Suprapubic skin (tissue), 4 donors: Measurements from ENCODE around the gene NPLOC4. TPM values are rescaled to one million over a fixed set of nuclear protein-coding genes. Genes with fewer than 3 reads are reported as not detected.
A peak's percentile ranks its signal among the peaks of the same experiment; 100 is the strongest.

Source experiments
- DNase-seq, 2 donors: peaks; one replicate each; pipeline ENCODE4 v3.0.0-alpha.2; 2019; ENCODE audit warnings: low spot score in 2 of 2
- H3K27ac ChIP-seq: fragments of 200-600 bp; sonication (generic); one replicate; pipeline ENCODE4 v1.5.1; 2019
- H3K27me3 ChIP-seq: fragments of 200-600 bp; sonication (generic); one replicate; pipeline ENCODE4 v1.5.1; 2019
- H3K36me3 ChIP-seq: fragments of 200-600 bp; sonication (generic); one replicate; pipeline ENCODE4 v1.5.1; 2019
- H3K4me1 ChIP-seq: fragments of 200-600 bp; sonication (generic); one replicate; pipeline ENCODE4 v1.5.1; 2019
- H3K4me3 ChIP-seq: fragments of 200-600 bp; sonication (generic); one replicate; pipeline ENCODE4 v1.5.1; 2019; ENCODE audit warnings: mild to moderate bottlenecking
- H3K9me3 ChIP-seq: fragments of 200-600 bp; sonication (generic); one replicate; pipeline ENCODE4 v1.5.1; 2019
- CTCF ChIP-seq, 2 donors: fragments of 200-600 bp in 1 of 2; fragments of 450-650 bp in 1 of 2; sonication (generic) in 1 of 2; IDR thresholded peaks; one replicate each; pipeline ENCODE4 v1.5.1; 2016 to 2019; ENCODE audit warnings: antibody characterized with exemption in 2 of 2, mild to moderate bottlenecking in 1 of 2, moderate library complexity in 1 of 2
- EP300 ChIP-seq: sonication (generic); formaldehyde crosslinking; IDR thresholded peaks from one replicate; pipeline ENCODE4 v1.6.1; 2017; ENCODE audit warnings: antibody characterized with exemption
- POLR2A ChIP-seq, 2 donors: fragments of 450-650 bp; IDR thresholded peaks; one replicate each; pipeline ENCODE4 v1.6.1; 2017; ENCODE audit warnings: antibody characterized with exemption in 2 of 2, mild to moderate bottlenecking in 2 of 2, moderate library complexity in 2 of 2
- POLR2AphosphoS5 ChIP-seq, 3 donors: sonication (generic); formaldehyde crosslinking; IDR thresholded peaks; one replicate each; pipeline ENCODE4 v1.6.1; 2017; ENCODE audit warnings: antibody characterized with exemption in 3 of 3
- WGBS: methylation state at CpG from one replicate; pipeline ENCODE4 v1.1.5; 2018; 5-methylcytosine and 5-hydroxymethylcytosine counted together
- total RNA-seq, 4 donors: library from RNA; depleted of rRNA; stranded (reverse); fragments of >200 nt; gene quantifications; one replicate each; pipeline ENCODE4 v1.1.0, GENCODE V29; 2016

NPLOC4 gene
- total RNA-seq, 4 donors from 2014 or later = 77.1 to 115 (median 91.7) TPM

- Histone ChIP-seq H3K27ac (no peak overlapping the region), H3K27me3 (peaks cover 44% of the 10 kb centered on the region), H3K4me3 (peak overlapping the region; percentile 19), H3K4me1 (peaks cover 3% of the 10 kb centered on the region), H3K9me3 (no peaks in the 10 kb centered on the region), H3K36me3 (no peaks in the 10 kb centered on the region)
- no peak for DNase-seq
- no peak for TF ChIP-seq CTCF (IDR thresholded peaks at IDR 0.05)
- TF ChIP-seq EP300 = no peak
- TF ChIP-seq POLR2AphosphoS5 (IDR thresholded peaks at IDR 0.05) = no peak
- no peak for TF ChIP-seq POLR2A (IDR thresholded peaks at IDR 0.05)
- 41% methylated on average over 22 of the region's 27 CpGs for WGBS
Observed at GRCh38 chr17:81652906-81653771, 16.2 kb upstream of the NPLOC4 start.

DNA sequence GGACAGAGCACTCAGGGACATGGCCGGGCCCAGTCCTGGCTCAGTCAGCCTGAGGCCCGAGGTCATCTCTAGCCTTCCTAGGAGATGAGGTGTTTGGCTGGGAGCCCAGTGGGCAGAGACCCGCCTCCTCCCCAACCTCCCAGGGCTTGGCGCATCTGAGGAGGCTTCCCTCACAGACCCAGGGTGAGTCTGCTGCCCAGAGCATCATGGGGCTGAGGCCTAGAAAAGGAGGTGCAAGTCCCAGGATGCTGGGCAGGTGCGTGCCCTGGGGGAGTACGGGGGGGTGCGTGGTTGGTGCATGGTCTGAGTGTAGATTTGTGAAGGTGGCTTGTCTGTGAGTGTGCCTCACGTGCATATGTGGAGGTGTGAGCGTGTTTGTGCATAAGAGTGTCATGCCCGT lies 14.8 kb upstream of the NPLOC4 start:
- H3K27me3 ChIP-seq = peaks cover 52% of the 10 kb centered on the region

GRCh38 chr17:81650951-81651350 lies 14.0 kb upstream of the NPLOC4 start:
- WGBS = 75% methylated on average over 8 of the region's 9 CpGs
- no peaks in the 10 kb centered on the region for H3K36me3 ChIP-seq
- H3K27ac ChIP-seq = no peak overlapping the region
- H3K4me3 ChIP-seq = no peak overlapping the region
- peaks cover 52% of the 10 kb centered on the region for H3K27me3 ChIP-seq
- H3K4me1 ChIP-seq = peaks cover 6% of the 10 kb centered on the region
- H3K9me3 ChIP-seq = no peaks in the 10 kb centered on the region
- no peak for DNase-seq
- TF ChIP-seq POLR2AphosphoS5 (IDR thresholded peaks at IDR 0.05) (no peak), EP300 (no peak), CTCF (IDR thresholded peaks at IDR 0.05) (no peak), POLR2A (IDR thresholded peaks at IDR 0.05) (no peak)

More for the DNA sequence above, 14.8 kb upstream of the NPLOC4 start:
- Histone ChIP-seq H3K4me3 (no peak overlapping the region), H3K4me1 (peaks cover 6% of the 10 kb centered on the region), H3K27ac (no peak overlapping the region), H3K36me3 (no peaks in the 10 kb centered on the region), H3K9me3 (no peaks in the 10 kb centered on the region)
- DNase-seq = no peak
- TF ChIP-seq EP300 (no peak), POLR2A (IDR thresholded peaks at IDR 0.05) (no peak), POLR2AphosphoS5 (IDR thresholded peaks at IDR 0.05) (no peak), CTCF (IDR thresholded peaks at IDR 0.05) (no peak)
- 81% methylated on average over 6 of the region's 10 CpGs for WGBS

DNA sequence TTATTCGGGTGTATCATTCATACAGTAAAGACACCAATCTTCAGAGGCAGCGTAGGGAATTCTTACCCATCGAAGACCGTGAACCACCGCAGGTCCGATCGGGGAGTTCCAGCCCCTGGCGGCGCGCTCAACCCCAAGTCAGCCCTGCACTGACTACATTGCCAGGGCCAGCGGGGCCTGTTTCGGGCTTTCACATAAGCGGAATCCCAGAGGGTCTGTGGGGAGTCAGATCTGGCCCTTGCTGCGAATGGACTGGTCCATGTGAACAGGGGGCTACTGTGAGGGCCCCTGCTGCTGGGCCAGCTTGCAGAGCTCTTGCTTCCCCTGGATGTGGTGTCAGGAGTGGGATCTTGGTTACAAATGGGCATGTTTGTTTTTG lies 11.8 kb upstream of the NPLOC4 start:
- TF ChIP-seq EP300 = no peak
- TF ChIP-seq POLR2AphosphoS5 (IDR thresholded peaks at IDR 0.05) = no peak
- TF ChIP-seq CTCF (IDR thresholded peaks at IDR 0.05) = no peak
- no peak for TF ChIP-seq POLR2A (IDR thresholded peaks at IDR 0.05)

DNA sequence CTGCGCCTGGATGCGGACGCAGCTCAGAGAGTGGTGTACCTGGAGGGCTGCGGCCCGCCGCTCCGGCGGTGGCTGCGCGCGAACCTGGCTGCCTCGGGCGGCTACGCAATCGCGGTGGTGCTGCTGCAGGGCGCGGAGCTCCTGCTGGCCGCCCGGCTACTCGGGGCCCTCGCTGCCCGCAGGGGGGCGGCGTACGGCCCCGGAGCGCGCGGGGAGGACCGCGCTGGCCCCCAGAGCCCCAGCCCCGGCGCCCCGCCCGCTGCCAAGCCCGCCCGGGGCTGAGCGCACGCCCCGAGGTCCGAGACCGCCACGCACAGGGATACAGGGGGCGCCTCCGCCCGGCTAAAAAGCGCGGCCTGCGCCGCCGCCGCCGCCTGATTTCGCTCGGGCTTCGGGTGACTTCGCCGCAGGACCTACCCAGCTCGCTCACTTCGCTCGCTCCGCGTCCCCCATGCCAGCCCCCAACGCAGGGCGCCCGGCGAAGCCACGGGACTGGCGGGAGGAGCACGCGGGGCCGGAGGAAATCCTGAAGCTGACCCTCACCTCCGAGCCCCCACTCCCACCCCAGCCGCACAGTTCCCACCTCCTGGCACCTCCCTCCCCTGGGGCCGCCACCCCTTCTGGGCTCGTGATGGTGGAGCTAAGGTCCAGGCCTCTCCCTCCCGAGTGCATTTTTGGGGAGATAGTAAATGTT lies 11.2 kb upstream of the NPLOC4 start:
- Histone ChIP-seq H3K9me3 (no peaks in the 10 kb centered on the region), H3K4me3 (peak overlapping the region; percentile 32), H3K27ac (no peak overlapping the region), H3K36me3 (no peaks in the 10 kb centered on the region), H3K4me1 (peaks cover 6% of the 10 kb centered on the region), H3K27me3 (peaks cover 47% of the 10 kb centered on the region)
- TF ChIP-seq POLR2AphosphoS5 (IDR thresholded peaks at IDR 0.05) = no peak
- no peak for TF ChIP-seq POLR2A (IDR thresholded peaks at IDR 0.05)
- no peak for TF ChIP-seq EP300
- TF ChIP-seq CTCF (IDR thresholded peaks at IDR 0.05) = no peak
- 9% methylated on average over 4 of the region's 78 CpGs for WGBS
- no peak for DNase-seq

More for the DNA sequence above, 11.8 kb upstream of the NPLOC4 start:
- Histone ChIP-seq H3K4me1 (peaks cover 6% of the 10 kb centered on the region), H3K9me3 (no peaks in the 10 kb centered on the region), H3K27ac (no peak overlapping the region), H3K4me3 (no peak overlapping the region), H3K36me3 (no peaks in the 10 kb centered on the region), H3K27me3 (peaks cover 52% of the 10 kb centered on the region)
- no peak for DNase-seq
- WGBS = 66% methylated on average over 10 of the region's 14 CpGs
